Neutrophil (primary cell): ENCODE data around the gene CH25H.

Experiments used
- H3K27ac ChIP-seq: fragments of 200-600 bp; sonication (generic); 2 replicates; pipeline ENCODE4 v1.5.1; 2016; ENCODE audit warnings: mild to moderate bottlenecking, moderate library complexity
- H3K27me3 ChIP-seq: fragments of 200-600 bp; sonication (generic); 2 replicates; pipeline ENCODE4 v1.6.0; 2016; ENCODE audit warnings: mild to moderate bottlenecking
- H3K36me3 ChIP-seq: fragments of 200-600 bp; sonication (generic); 2 replicates; pipeline ENCODE4 v1.5.1; 2017
- H3K4me1 ChIP-seq, 2 experiments: fragments of 200-600 bp in 1 of 2; sonication (generic) in 1 of 2; 1 replicate in 1 of 2; 2 replicates in 1 of 2; pipeline versions ENCODE4 v1.5.1 to v1.6.1; 2013 to 2016; ENCODE audit warnings: low read depth in 1 of 2, low read length in 1 of 2, mild to moderate bottlenecking in 1 of 2, moderate library complexity in 1 of 2; ENCODE audit not compliant: control insufficient read depth in 1 of 2, insufficient read depth in 1 of 2
- H3K4me3 ChIP-seq, 2 experiments: fragments of 200-600 bp in 1 of 2; sonication (generic) in 1 of 2; 1 replicate in 1 of 2; 2 replicates in 1 of 2; pipeline ENCODE4 v1.5.1; 2013 to 2016; ENCODE audit warnings: low read depth in 1 of 2, low read length in 1 of 2, mild to moderate bottlenecking in 1 of 2, moderate library complexity in 1 of 2
- H3K9me3 ChIP-seq: fragments of 200-600 bp; sonication (generic); 2 replicates; pipeline ENCODE4 v1.5.1; 2016
- CTCF ChIP-seq: fragments of 200-600 bp; sonication (generic); IDR thresholded peaks from 2 replicates; pipeline ENCODE4 v1.5.1; 2016; ENCODE audit warnings: antibody characterized with exemption

The CH25H gene

DNA sequence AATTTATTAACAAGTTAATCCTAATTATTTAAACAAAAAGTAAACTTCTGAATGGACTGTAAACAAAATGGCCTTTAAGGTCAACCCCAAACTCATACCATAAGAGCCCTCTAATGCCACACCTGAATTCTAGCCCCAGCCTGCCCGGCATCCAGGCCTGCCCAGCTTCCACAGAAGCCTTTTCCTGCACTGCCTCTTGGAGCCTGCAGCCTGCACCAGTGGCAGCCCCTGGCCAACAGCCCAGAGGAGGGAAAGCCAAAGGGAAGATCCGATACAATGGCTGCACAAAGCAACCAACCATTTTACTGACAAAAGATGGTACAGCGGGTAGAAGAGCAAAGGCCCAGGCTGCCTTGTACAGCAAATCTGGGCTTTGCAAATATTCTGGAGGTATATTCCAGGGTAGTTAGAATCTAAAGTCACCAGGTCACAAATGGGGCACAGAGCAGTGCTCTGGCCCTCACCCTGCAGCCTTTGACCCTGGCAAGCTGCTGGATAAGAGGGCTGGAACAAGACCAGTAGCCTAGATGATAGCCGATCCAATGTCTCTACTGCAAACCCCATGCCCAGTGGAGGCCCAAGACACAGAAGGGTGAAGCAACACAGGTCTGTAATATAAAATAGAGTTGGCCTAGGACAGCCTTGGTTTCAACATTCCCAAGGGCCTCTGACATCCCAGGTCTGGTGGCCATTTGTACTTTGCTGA lies 12.5 kb upstream of the CH25H start:
- no peaks in the 10 kb centered on the region for H3K36me3 ChIP-seq
- no peak overlapping the region for H3K4me3 ChIP-seq
- TF ChIP-seq CTCF = no peak
- H3K4me1 ChIP-seq = peaks cover 0 to 6% of the 10 kb centered on the region in 2 experiments
- no peaks in the 10 kb centered on the region for H3K9me3 ChIP-seq
- no peak overlapping the region for H3K27ac ChIP-seq
- H3K27me3 ChIP-seq = no peaks in the 10 kb centered on the region

GRCh38 chr10:89217057-89217990 lies 10.2 kb upstream of the CH25H start:
- TF ChIP-seq CTCF = peak; percentile 69
- no peak overlapping the region for H3K4me3 ChIP-seq
- H3K27ac ChIP-seq = no peak overlapping the region

GRCh38 chr10:89216056-89216455 lies 8.9 kb upstream of the CH25H start:
- Histone ChIP-seq H3K27me3 (peaks cover 12% of the 10 kb centered on the region), H3K27ac (no peak overlapping the region), H3K9me3 (no peaks in the 10 kb centered on the region)

More at GRCh38 chr10:89217057-89217990, 10.2 kb upstream of the CH25H start:
- no peaks in the 10 kb centered on the region for H3K9me3 ChIP-seq
- no peaks in the 10 kb centered on the region for H3K36me3 ChIP-seq
- peaks cover under 1% of the 10 kb centered on the region for H3K27me3 ChIP-seq
- peaks cover 0 to 6% of the 10 kb centered on the region in 2 experiments for H3K4me1 ChIP-seq

DNA sequence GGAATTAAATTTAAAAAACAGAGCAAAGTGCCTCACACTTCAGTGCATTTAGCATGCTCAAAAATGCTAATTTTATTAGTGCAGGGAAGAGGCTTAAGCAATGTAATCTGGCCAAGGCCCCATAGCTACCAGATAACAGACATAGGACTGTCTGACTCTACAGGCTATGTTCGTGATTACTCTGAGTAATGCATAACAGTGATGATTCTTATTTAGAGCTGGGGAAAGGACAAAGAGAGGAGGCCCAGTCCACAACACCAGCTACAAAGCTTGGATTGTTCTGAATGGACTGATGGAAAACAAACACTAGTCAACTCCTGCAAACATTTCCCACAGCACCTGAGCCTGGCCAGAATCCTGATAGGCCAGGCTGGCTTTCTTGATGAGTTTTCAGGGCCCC lies 8.4 kb upstream of the CH25H start:
- H3K27ac ChIP-seq = no peak overlapping the region
- no peaks in the 10 kb centered on the region for H3K36me3 ChIP-seq
- no peak overlapping the region for H3K4me3 ChIP-seq
- peaks cover 17% of the 10 kb centered on the region for H3K27me3 ChIP-seq
- no peak for TF ChIP-seq CTCF
- H3K9me3 ChIP-seq = no peaks in the 10 kb centered on the region
- peaks cover 0 to 6% of the 10 kb centered on the region in 2 experiments for H3K4me1 ChIP-seq

More at GRCh38 chr10:89216056-89216455, 8.9 kb upstream of the CH25H start:
- H3K36me3 ChIP-seq = no peaks in the 10 kb centered on the region
- TF ChIP-seq CTCF = no peak
- H3K4me3 ChIP-seq = no peak overlapping the region
- peaks cover 0 to 6% of the 10 kb centered on the region in 2 experiments for H3K4me1 ChIP-seq

DNA sequence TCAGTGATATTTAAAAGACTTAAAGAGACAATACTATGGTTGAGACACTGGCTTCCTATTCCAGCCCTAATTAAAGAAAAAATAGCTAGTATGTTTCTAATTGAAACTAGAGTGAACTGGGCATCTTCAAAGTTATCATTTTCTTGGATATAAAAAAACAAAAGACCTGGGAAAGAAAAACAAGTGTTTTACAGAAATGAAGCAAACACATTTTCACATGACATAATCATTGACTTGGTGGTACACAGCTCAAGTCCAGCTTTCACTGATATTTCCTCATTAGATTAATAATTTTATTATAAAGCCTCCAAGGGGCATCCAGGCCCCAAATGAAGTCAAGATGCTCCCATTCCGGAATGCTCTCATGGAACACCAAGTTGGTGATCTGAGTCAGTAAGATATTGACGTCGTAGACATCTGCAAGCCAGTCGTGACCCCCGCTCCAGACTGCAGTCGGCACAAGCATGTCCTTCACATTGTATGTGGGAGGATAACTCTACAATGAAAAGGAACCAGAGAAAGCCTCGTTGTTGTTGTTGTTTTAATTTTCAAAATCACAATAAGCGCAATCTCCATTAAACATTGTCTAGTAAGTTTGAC lies 7.5 kb upstream of the CH25H start:
- Histone ChIP-seq H3K27me3 (peaks cover 25% of the 10 kb centered on the region), H3K9me3 (no peaks in the 10 kb centered on the region)

More for the DNA sequence above, 7.5 kb upstream of the CH25H start:
- no peak for TF ChIP-seq CTCF
- Histone ChIP-seq H3K27ac (no peak overlapping the region), H3K4me1 (peaks cover 0 to 6% of the 10 kb centered on the region in 2 experiments), H3K36me3 (no peaks in the 10 kb centered on the region), H3K4me3 (no peak overlapping the region)
